Endothelial cell of umbilical vein (primary cell): Measurements from ENCODE around the gene PHC2. TPM values are rescaled to one million over a fixed set of nuclear protein-coding genes. Genes with fewer than 3 reads are reported as not detected.

Experiments
- microRNA counts: library from miRNA; unstranded; fragments of <30 nt; microRNA quantifications from one replicate; lab custom pipeline; 2016
- microRNA-seq: library from miRNA; unstranded; fragments of <30 nt; microRNA quantifications from one replicate; pipeline ENCODE4 v1.2.0, GENCODE V29; 2021; ENCODE audit warnings: borderline number of aligned reads, borderline replicate concordance
- polyA plus RNA-seq, 4 experiments: library from polyadenylated mRNA; depleted of rRNA in 3 of 4; stranded (reverse) in 3 of 4; unstranded in 1 of 4; fragments of >200 nt; gene quantifications; 2 replicates each; pipeline versions ENCODE4 v1.2.1 to v1.2.3, GENCODE V29; 2011 to 2012; ENCODE audit warnings: missing spikeins in 1 of 4
- small RNA-seq: library from RNA; depleted of rRNA; stranded (forward); fragments of <200 nt; gene quantifications from one replicate; pipeline ENCODE3, GENCODE V24; 2012; ENCODE audit warnings: low replicate concordance, low read depth; ENCODE audit not compliant: insufficient read depth, insufficient read length
- total RNA-seq: library from RNA; stranded (reverse); gene quantifications from 2 replicates; pipeline ENCODE4 v1.2.3, GENCODE V29; 2021

The PHC2 gene
- total and polyA plus RNA-seq, 2 donors (not counting 3 experiments of a cell fraction or from before 2014, with no cell fraction given) = 65.6 to 79.0 TPM

MicroRNAs within 50 kb of the gene (microRNA counts, 767-probe panel; counts per million panel counts)
- 723 counts per million, percentile 96 among the panel's probes with 10 or more counts for microRNA hsa-miR-3605-5p (lab: Ali Mortazavi, UCI)

Small RNAs within 50 kb of the gene (microRNA-seq; reads per million reads assigned to microRNA genes)
- gene MIR3605 = 5.0 reads per million, percentile 11 among the genes with 10 or more reads in this experiment

Small RNAs within 50 kb of the gene (small RNA-seq; reads per million reads assigned to genes)
- not detected for gene RN7SKP16

Other genes with a start within 250 kb of the PHC2 start
- 8.3 and 8.6 TPM in 2 replicates for gene TRIM62, start 249.1 kb downstream of the PHC2 start, total RNA-seq
- 9.3 and 10.4 TPM in 2 replicates for gene TRIM62, start 249.1 kb downstream of the PHC2 start, polyA plus RNA-seq
- 35.3 and 36.9 TPM in 2 replicates for gene ZNF362, start 174.6 kb downstream of the PHC2 start, total RNA-seq
- gene ZNF362, start 174.6 kb downstream of the PHC2 start, polyA plus RNA-seq = 28.4 and 48.0 TPM in 2 replicates
- not detected in 2 replicates for gene A3GALT2, start 110.0 kb downstream of the PHC2 start, total RNA-seq
- gene A3GALT2, start 110.0 kb downstream of the PHC2 start, polyA plus RNA-seq = 0.11 TPM in 1 of 2 replicates, not detected in the other
- gene ZSCAN20, start 41.5 kb upstream of the PHC2 start, total RNA-seq = 4.7 and 5.8 TPM in 2 replicates
- 1.0 and 1.2 TPM in 2 replicates for gene ZSCAN20, start 41.5 kb upstream of the PHC2 start, polyA plus RNA-seq